Left ventricle myocardium inferior (tissue), 1 donor: ENCODE results near the gene BRAF. TPM values are rescaled to one million over a fixed set of nuclear protein-coding genes. Genes with fewer than 3 reads are reported as not detected.

Experiments used
- DNase-seq: peaks from one replicate; pipeline ENCODE4 v3.0.0-alpha.2; 2020
- H3K27ac ChIP-seq: fragments of 200-600 bp; replicated peaks from 2 replicates; pipeline ENCODE4 v1.8.0; 2021
- H3K27me3 ChIP-seq: fragments of 200-600 bp; 2 replicates; pipeline ENCODE4 v1.8.0; 2021; ENCODE audit warnings: low read depth
- H3K36me3 ChIP-seq: fragments of 200-600 bp; 2 replicates; pipeline ENCODE4 v1.8.0; 2021
- H3K4me1 ChIP-seq: fragments of 200-600 bp; 2 replicates; pipeline ENCODE4 v1.8.0; 2021
- H3K4me3 ChIP-seq: fragments of 200-600 bp; 2 replicates; pipeline ENCODE4 v1.8.0; 2021; ENCODE audit warnings: mild to moderate bottlenecking, moderate library complexity
- H3K9me3 ChIP-seq: fragments of 200-600 bp; replicated peaks from 2 replicates; pipeline ENCODE4 v1.8.0; 2021
- CTCF ChIP-seq: fragments of 200-600 bp; IDR thresholded peaks from 2 replicates; pipeline ENCODE4 v1.8.0; 2021; ENCODE audit warnings: antibody characterized with exemption, mild to moderate bottlenecking, borderline replicate concordance
- intact Hi-C: fragments of 100-400 bp; cut with micrococcal nuclease; formaldehyde crosslinking; loops from one replicate; pipeline ENCODE4 v1.11.0; 2022
- total RNA-seq: library from RNA; stranded (reverse); fragmentation: NEBNext Ultra II Directional; extraction: Animal tissue kit (Norgen Biotek cat#: 25700); gene quantifications from one replicate; pipeline ENCODE4 v1.2.1, GENCODE V29; 2021
- donor health status: DM: no; HTN: yes; CAD: no; lungs with severe emphysema.

BRAF gene
- total RNA-seq, 1 donor from 2014 or later, result 18.8 TPM

GRCh38 chr7:140684066-140684950, 240.4 kb downstream of the BRAF start:
- H3K4me1 ChIP-seq, result no peaks in the 10 kb centered on the region
- no peak overlapping the region for H3K4me3 ChIP-seq
- no peak overlapping the region for H3K27ac ChIP-seq
- H3K27me3 ChIP-seq, result no peaks in the 10 kb centered on the region
- H3K9me3 ChIP-seq, result no peaks in the 10 kb centered on the region
- intact Hi-C loops, result no loop called here
- peaks cover 42% of the 10 kb centered on the region for H3K36me3 ChIP-seq
- TF ChIP-seq CTCF, result no peak
- DNase-seq, result no peak

- H3K4me3 ChIP-seq, result no peak overlapping the region
- H3K4me1 ChIP-seq, result no peaks in the 10 kb centered on the region
- TF ChIP-seq CTCF, result no peak
- H3K9me3 ChIP-seq, result no peaks in the 10 kb centered on the region
- intact Hi-C loops, result no loop called here
- no peak overlapping the region for H3K27ac ChIP-seq
- peaks cover 44% of the 10 kb centered on the region for H3K36me3 ChIP-seq
- no peaks in the 10 kb centered on the region for H3K27me3 ChIP-seq
- no peak for DNase-seq
Observed at GRCh38 chr7:140683657-140684056, 241.1 kb downstream of the BRAF start.

GRCh38 chr7:140681766-140682165, 243.0 kb downstream of the BRAF start:
- Histone ChIP-seq H3K4me3 (no peak overlapping the region), H3K9me3 (no peaks in the 10 kb centered on the region), H3K27ac (no peak overlapping the region), H3K27me3 (no peaks in the 10 kb centered on the region), H3K36me3 (peaks cover 30% of the 10 kb centered on the region), H3K4me1 (no peaks in the 10 kb centered on the region)
- no peak for TF ChIP-seq CTCF
- intact Hi-C loops, result no loop called here
- DNase-seq, result no peak

GRCh38 chr7:140680886-140681285, 243.8 kb downstream of the BRAF start:
- no peak for TF ChIP-seq CTCF
- Histone ChIP-seq H3K4me3 (no peak overlapping the region), H3K4me1 (peaks cover under 1% of the 10 kb centered on the region), H3K36me3 (peaks cover 30% of the 10 kb centered on the region), H3K27me3 (no peaks in the 10 kb centered on the region), H3K27ac (no peak overlapping the region), H3K9me3 (no peaks in the 10 kb centered on the region)
- intact Hi-C loops, result no loop called here
- no peak for DNase-seq

- DNase-seq, result no peak
- no peak for TF ChIP-seq CTCF
- Histone ChIP-seq H3K4me3 (no peak overlapping the region), H3K27me3 (no peaks in the 10 kb centered on the region), H3K36me3 (peaks cover 30% of the 10 kb centered on the region), H3K27ac (no peak overlapping the region), H3K9me3 (no peaks in the 10 kb centered on the region), H3K4me1 (peaks cover 18% of the 10 kb centered on the region)
- intact Hi-C loops, result no loop called here
Observed at GRCh38 chr7:140679186-140679585, 245.5 kb downstream of the BRAF start.
